Muscle of back (tissue), 11 donors: ENCODE results near the gene ITIH6. TPM values are rescaled to one million over a fixed set of nuclear protein-coding genes. Genes with fewer than 3 reads are reported as not detected.
"Not testable (repeated sequence)": the region's sequence is repeated elsewhere in the genome, so short reads cannot be mapped to it uniquely, and the experiment has no call there.

ENCODE experiments used
- DNase-seq, 3 donors: peaks; one replicate each; pipeline versions ENCODE4 v3.0.0 to v3.0.0-alpha.2; 2013
- polyA plus RNA-seq, 10 donors: library from polyadenylated mRNA; unstranded; fragments of 120-200 nt; gene quantifications; one replicate each; pipeline ENCODE4 v1.2.1, GENCODE V29; 2013; ENCODE audit not compliant: insufficient read length in 10 of 10

Gene ITIH6
- polyA plus RNA-seq, 10 donors: 0.58 to 1.4 (median 0.86) TPM

DNA sequence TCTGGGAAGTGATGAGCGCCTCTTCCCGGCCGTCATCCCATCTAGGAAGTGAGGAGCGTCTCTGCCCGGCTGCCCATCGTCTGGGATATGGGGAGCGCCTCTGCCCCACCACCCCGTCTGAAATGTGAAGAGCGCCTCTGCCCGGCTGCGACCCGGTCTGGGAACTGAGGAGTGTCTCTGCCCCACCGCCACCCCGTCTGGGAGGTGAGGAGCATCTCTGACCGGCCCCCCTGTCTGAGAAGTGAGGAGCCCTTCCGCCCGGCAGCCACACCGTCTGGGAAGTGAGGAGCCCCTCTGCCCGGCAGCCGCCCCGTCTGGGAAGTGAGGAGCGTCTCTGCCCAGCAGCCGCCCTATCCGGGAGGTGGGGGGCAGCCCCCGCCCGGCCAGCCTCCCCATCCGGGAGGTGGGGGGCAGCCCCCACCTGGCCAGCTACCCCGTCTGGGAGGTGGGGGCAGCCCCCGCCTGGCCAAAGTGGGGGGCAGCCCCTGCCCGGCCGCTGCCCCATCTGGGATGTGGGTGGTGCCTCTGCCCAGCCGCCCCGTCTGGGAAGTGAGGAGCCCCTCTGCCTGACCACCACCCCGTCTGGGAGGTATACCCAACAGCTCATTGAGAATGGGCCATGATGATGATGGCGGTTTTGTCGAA, 61.6 kb downstream of the ITIH6 start:
- not testable (repeated sequence) for DNase-seq

DNA sequence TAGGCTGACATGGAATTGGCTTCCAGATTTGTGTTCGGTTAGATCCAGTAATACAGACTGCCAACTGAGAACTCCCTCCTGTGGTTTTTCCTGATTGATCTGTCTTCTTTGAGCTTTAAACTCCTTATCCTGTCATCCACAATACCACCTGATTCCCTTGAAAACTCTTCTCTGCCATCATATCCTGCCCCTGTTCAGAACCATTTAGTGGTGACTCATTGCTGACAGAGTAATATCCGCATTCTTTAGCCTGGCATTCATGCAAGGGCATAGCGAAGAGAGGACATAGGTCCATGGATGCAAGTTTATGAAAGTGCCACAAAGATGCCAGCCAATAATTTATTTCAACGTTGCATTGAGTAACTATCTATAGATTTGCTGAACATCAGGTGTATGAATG, 76.6 kb downstream of the ITIH6 start:
- no peak for DNase-seq

DNA sequence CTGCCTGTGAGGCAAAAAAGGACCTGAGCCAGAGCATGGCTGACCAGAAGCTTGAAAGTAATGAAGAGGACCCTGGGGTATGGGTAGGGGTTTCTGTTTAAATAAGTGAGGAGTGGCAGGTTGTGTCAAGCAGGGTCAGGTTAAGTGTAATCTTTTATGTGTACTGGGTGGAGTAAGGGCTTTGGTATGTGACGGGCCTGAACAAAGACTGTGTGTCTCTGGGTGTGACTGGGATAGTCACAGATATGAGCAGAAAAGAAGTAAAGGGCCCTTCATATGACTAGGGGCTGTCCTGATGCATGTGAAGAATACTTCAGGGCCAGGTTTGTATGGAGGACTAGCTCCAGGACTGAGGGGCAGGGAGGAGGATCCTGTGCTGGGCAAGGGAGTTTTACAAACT, 82.4 kb downstream of the ITIH6 start:
- DNase-seq: no peak

DNA sequence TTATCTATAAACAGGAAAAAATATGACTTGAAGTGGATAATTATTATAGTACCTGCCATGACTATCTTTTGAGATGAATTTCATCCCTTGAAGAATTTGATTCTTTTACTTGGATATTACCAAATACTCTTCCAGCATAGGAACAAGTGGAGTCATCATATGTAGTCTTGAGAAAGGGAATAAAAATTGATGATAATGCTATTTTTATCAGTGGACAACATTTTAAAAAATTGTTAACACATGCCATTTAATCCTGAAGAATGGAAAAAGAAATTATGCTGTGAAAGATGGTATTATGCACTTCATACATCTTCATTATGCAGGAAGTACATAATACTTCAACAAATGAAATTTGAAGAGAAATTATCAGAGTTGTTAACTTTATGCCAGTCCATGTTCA, 83.6 kb downstream of the ITIH6 start:
- no peak for DNase-seq

DNA sequence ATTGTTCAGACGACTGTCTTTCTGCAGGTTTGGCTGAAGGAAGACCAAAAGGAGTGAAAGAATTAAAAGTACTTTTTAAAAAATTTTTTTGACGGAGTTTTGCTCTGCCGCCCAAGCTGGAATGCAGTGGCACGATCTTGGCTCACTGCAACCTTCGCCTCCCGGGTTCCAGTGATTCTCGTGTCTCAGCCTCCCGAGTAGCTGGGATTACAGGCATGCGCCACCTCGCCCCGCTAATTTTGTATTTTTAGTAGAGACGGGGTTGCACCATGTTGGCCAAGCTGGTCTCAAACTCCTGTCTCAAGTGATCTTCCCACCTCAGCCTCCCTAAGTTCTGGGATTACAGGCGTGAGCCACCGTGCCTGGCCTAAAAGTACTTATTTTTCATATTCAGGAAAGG, 86.3 kb downstream of the ITIH6 start:
- no peak for DNase-seq

DNA sequence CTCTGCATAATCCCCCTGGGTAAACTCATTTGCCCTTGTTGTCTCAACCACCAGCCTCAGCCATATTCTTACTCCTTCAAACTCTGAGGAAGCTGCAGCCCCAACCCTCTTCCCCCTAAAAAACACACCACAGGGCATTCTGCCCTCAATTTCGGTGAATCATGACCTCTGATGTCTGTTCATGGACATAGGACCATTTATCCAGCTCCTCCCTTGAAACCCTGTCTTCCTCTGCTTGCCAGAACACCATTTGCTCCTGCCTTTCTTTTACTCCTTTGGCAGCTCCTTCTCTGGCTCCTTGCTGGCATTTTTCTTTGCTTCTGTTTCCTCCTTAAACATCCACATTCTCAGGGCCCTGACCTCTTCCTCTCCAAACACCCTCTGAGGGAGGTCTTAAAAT, 87.1 kb downstream of the ITIH6 start:
- DNase-seq: no peak

DNA sequence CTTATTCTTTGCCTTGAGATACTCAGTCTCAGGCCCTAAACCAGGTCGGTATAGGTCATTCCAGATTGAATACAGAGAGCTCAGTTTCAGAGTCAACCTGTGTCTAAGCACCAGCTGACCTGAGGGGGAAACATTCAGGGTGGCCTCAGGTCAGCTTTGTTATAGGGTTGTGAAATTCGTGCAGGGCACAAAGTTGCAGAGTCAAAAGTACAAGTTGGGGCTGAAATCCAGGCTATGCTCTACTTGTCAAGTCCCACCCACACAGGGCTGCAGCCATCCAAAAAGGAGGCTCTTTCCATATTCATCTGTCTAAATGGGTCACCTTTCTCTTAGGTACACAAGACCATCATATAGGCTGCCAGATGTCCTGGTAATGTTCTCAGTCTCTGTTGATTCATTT, 89.7 kb downstream of the ITIH6 start:
- no peak for DNase-seq

Other genes starting within 250 kb of the ITIH6 start
- gene MAGED2, start 9.5 kb upstream of the ITIH6 start, polyA plus RNA-seq: 1,000 to 10,000 TPM in 1 of 10 donors, 100 to 1,000 TPM in 9; 791 to 1,000 (median 915) TPM
- 100 to 1,000 TPM in 5 of 10 donors, 10 to 100 TPM in 5; 87.0 to 147 (median 111) TPM for gene TRO, start 122.6 kb upstream of the ITIH6 start, polyA plus RNA-seq
- 1 to 10 TPM in 1 of 10 donors, under 1 TPM in 9; 0.18 to 1.7 (median 0.72) TPM for gene PFKFB1, start 195.9 kb upstream of the ITIH6 start, polyA plus RNA-seq
- 10 to 100 TPM in 2 of 10 donors, 1 to 10 TPM in 8; 7.3 to 11.9 (median 9.7) TPM for gene APEX2, start 202.1 kb upstream of the ITIH6 start, polyA plus RNA-seq
- 100 to 1,000 TPM in 1 of 10 donors, 10 to 100 TPM in 9; 19.2 to 181 (median 34.3) TPM for gene ALAS2, start 232.7 kb upstream of the ITIH6 start, polyA plus RNA-seq